ENCODE data around the gene TRRAP.

Gene TRRAP

DNA sequence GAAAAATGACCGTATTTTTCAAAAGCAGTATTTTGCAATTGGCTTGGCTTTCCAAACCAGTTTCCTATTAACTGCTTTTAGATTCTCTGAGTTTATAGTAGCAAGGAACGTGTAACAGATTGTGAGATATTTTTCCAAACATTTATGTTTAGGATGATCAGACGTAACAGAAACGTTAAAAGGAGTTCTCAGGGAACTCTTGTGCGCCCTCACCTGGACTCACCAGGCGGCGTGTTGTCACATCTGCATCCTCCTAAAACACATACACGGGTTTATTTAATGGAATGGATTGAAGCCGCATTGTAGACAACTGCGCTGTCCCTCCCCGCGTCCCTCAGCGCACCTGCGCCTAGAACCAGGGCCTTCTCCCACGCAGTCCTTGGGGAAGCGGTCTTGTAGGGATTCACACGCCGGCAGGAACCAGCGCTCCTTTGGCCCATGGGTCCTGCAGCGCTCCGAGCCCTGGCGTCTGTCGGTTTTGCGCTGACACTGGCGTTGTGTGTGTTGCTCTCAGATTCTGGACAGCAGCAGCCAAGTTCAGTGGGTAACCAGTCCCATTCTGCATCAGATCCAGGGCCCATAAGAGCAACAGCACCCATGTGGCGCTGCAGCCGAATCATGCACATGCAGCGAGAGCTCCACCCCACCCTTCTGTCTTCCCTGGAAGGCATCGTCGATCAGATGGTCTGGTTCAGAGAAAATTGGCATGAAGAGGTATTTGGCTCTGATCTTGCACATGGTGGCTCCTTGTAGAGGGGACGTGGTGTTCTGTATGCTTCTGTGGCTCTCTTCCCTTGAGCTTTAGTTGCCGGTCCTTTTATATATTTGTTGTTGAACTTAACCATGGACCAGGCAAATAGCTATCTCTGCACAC is 114.9 kb downstream of the TRRAP start:
- no peak for DNase-seq

DNA sequence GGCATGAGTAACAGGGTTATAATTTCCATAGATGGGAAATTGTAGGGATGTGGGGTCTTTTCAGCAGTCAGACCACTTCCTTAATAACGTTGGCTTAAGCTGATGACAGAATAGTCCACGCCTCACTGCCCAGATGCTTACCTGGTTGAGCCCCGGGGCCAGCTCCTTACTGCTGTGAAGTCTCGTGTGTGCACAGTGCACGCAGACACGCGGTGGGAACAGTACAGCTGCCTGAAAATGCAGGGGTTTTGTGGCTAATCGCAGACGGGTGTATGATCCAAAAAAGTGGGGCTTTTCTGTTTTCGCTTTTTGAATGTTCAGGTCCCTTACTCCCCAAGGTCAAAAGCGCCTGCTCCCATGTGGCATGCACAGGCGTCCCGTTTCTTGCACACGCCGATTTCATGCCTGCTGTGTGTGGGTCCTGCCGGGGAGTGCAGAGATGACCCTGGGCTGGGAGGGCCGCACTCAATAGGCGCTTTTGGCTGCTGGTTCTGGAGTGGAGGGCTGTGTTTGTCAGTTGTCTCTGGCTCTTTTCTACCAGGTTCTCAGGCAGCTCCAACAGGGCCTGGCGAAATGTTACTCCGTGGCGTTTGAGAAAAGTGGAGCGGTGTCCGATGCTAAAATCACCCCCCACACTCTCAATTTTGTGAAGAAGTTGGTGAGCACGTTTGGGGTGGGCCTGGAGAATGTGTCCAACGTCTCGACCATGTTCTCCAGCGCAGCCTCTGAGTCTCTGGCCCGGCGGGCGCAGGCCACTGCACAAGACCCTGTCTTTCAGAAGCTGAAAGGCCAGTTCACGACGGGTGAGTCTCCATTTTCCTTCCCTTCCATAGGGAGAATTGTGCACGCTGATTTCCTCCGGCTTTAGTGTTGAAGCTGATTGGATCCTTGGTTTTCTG is 116.0 kb downstream of the TRRAP start:
- no peak for DNase-seq

DNA sequence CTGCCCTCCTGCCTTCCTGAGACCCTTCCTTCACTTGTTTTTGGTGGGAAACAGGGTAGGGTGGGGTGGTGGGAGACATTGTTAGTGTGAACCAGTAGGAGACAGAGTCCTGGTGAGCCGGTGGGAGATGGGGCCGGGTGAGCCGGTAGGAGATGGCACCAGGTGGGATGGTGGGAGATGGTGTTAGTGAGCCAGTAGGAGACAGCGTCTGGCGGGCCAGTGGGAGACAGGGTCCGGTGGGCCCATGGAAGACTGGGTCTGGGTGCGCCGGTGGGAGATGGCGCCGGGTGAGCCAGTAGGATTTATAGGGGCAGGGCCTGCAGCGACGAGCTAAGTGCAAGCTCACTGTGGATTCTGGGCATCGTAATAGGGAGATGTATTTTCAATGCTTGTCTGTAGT is 116.8 kb downstream of the TRRAP start:
- no peak for DNase-seq

DNA sequence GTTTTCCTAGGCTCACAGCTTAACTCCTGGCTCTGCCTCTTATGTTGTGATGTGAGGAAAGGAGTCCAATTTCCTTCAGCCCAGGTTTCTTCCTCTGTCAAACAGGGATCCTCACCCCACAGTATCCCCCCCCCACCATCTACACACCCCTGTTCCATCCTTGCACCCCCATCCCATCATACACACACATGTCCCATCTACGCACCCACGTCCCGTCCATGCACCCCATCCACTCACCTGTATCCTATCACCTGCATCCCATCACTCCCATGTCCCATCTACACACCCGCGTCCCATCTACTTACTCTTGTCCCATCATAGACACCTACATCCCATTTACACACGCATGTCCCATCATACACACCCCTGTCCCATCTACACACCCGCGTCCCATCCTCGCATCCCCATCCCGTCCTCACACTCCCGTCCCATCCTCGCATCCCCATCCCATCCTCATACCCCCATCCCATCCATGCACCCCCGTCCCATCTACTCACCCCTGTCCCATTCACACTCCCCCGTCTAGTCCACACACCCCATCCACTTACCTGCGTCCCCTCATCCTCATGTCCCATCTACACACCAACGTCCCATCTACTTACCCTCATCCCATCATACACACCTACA is 117.3 kb downstream of the TRRAP start:
- no peak for DNase-seq

DNA sequence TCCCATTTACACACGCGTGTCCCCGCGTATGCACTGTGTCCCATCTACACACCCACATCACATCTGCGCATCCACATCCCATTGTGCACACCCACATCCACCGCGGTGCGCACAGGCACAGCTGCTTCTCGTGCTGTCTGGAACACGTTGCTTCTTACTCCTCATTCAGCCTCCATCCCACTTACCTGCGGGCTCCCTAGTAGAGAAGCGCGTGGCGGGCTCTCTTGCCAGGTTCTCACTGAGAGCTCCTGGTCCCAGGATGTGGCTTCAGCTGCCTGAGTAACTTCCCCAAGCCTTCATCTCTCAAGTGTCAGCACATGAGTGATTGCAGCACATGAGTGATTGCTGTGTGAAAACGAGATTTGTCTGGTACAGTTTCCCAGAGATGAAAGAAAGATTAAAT is 117.8 kb downstream of the TRRAP start:
- DNase-seq: no peak

DNA sequence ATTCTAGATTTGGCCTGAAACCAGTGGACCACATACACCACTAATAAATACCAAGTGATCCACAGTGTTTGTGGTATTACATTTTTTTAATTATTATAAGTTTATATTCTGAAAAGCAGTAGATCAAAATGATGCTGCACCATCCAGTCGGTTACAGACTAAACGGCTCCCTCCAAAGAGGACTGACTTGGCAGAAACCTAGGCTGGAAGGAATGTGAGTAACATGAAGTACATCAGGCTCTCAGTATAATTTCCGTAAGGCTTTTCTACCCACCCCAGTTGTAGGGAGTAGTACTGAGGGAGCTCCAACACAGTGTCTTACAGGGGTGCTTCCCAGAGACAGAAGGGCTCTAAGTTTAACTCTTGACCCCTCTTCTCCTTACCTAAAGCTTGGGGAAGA is 119.5 kb downstream of the TRRAP start:
- no peak for DNase-seq

DNA sequence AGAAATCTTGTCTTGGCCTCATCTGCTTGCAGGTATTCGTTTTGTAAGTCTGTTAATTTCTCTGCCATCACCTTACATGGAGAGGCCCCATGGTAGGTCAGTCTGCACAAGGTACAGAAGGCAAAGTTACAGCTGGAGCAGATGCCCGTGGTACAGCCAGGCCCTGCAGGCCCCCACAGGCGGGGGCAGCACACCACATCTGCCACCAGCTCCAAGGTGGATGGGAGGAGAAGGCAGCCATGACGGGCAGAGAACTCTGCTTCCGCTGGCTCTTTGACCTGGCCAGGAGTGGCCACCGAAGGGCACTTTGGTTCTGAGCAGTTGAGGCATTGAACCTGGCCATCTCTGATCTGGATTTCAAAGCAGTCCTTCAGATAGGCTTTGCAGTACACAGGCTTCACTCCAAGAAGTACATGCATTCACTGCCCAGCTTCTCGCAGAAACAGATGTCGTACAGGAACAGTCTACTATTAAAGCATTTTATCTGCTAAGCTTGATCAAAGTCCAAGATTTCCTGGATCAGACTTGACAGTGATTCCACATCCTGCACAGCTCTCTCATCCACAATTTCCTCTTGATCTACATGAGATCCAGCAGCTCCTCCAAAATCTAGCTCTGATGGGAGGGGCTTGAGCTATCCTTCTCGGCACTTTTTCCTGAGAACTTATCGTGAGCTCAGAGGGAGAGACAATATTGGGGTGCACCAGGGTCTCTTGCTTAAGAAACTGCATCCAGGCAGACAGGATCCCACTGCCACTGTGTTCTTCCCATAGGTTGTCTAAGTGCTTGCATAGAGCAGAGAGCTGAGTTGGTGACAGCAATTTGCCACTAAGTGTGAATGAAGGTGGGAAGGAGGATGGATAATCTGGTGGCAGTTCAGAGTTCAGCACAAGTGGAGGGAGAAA is 120.7 kb downstream of the TRRAP start:
- no peak for DNase-seq

DNA sequence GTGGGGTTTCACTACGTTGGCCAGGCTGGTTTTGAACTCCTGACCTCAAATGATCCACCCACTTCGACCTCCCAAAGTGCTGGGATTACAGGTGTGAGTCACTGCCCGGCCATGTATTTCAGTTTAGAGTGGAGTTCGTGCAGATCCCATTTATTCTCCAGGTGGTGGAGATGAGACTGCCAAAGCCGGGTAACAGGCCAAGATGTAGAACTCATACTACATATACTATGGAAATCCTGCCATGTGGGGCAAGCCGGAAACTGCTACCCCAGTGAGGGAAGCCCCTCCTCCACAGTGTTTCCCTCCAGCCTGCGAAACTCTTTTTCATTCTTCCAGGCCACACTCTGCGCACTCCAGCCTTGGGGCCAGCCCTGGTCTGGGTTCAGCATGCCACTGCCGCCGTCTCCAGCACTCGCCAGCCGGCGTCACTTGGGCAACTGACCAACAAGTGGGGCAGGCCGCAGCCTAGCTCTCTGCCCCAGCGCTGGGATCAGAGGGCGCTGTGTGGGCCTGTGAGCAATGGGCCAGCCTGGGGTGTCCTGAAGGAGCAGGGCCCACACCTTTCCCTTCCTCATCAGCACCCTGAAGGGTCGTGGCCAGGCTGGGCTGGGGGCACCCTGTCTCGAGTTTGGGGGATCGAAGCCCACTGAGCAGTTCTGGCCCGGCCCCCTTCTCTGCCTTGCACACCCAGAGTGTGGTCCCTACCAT is 122.0 kb downstream of the TRRAP start:
- no peak for DNase-seq

DNA sequence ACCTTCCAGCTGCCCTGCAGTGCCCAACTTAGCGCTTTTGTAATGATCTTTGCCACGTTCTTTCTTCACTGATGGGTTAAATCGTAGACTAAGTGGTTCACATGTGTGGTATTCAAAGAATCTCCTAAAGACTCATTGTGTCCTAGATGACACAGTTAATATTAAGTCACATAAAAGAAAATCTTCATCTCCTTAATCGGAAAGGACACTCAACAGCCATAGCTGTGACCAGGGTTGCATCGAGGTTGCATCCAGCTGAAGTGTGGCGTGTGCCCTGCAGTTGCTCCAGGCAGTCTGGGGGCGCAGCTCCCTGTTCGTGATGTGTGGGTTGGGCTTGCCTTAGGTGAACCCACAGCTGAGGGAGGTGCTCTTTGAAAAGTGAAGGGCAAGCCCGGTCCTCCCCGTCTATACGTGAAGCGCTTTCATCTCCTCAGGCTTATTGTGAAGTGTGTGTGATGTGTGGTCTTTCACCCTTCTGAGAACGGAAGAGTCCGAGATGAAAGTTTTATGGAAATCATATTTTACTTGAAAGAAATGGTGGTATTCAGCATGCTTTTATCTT is 122.7 kb downstream of the TRRAP start:
- DNase-seq: no peak

DNA sequence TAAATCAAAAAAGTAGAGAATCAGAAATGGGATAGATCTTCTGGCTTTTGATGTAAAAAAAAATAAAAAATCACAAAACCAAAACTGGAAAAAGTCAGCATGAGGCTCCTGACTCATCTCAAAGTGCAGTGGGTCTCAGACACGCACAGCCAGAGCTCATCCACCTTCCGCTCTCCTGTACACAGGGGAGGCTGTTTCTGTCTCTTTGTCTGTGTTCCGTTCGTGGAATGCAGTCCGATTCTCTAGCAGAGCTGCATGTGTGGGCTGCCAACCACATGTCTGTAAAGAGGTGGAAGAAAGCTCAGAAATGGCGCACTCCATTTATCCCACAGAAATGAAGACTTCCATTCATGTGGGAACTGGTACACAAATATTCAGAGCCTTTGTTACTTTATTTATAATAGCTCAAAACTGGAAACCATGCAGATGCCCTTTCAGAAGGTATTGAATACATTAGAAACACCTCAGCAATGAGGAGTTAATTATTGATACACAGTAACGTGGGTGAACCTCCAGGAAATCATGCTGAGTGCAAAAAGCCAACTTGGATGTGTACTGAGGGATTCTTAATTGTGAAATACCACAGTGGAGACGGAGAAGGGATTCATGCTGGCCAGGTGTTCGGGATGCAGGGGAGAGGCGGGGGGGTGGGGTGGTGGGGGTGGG is 123.3 kb downstream of the TRRAP start:
- no peak for DNase-seq

DNA sequence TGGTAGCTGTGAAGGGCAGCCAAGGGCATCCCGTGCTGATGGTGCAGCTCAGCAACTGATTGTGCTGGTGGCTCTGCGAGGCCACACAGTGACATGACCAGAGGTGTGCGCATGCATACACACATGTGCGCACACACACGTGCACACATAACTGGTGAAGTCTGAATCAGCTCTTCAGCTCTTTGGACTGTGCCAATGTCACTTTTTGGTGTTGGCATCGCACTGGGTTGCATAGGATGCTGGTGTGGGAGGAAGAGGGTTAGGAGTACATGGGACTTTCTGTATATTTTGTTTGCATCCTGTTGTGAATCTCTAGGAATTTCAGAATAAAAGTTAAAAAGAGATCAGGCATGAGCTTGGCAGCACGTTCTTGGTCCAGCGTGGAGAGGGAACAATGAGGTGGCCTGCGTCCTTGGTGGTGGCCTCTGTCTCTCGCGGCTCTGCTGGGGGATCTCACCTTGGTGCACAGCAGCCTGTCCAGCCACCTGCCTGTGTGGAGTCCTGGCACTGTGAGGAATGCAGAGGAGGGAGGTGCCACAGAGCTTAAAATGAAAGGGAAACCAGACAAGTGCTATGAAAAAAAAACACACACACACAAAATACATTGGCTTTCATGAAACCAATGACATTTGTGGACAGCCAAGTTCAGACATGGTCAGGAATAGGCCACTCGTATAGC is 124.0 kb downstream of the TRRAP start:
- DNase-seq: no peak

DNA sequence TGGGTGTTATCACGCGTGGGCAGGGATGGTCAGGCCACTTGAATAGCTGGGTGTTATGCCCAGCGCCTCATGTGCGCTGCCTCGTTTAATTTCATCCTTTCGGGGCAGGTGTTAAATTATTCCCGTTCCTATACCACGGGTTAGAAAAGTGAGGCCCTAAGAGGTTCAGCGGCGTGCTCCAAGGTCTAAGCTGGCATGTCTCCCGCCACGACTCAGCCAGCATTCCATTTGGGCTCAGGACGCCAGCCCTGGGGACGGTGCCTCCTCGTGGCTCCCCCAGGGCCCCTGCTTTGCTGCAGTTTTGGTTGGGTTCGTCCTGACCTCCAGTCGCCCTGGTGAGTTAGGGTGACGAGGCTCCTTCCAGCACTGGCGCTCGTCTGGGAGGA is 124.5 kb downstream of the TRRAP start:
- no peak for DNase-seq

DNA sequence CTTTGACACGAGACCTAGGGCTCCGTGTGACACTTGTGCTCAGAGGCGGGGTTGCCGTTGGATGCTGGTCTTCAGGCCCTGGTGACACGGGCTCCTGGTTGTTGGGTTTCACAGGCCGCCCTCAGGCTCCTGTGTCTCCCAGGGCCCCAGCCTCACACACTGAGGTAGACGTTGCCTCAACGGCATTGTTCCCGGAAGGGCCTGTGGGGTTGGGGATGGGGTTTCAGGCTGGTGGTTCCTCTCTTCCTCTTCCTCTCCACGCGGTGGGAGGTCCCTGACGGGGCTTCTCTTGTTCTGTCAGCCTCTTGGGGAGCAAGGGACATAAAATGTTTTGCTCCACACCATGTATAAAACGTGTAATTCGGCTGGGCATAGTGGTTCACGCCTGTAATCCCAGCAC is 125.1 kb downstream of the TRRAP start:
- no peak for DNase-seq

DNA sequence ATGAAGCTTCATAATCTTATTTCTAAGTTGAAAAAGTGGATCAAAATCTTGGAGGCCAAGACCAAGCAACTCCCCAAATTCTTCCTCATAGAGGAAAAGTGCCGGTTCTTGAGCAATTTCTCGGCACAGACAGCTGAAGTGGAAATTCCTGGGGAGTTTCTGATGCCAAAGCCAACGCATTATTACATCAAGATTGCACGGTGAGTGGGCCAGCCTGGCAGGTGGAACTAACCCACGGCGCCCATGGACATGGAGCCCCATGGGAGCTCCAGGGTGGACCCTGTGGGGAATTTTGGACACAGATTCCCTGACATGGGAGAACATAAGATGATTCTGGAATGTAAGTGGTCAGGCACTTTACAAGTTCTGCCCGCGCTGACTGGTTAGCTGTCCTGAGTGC is 125.9 kb downstream of the TRRAP start:
- no peak for DNase-seq

DNA sequence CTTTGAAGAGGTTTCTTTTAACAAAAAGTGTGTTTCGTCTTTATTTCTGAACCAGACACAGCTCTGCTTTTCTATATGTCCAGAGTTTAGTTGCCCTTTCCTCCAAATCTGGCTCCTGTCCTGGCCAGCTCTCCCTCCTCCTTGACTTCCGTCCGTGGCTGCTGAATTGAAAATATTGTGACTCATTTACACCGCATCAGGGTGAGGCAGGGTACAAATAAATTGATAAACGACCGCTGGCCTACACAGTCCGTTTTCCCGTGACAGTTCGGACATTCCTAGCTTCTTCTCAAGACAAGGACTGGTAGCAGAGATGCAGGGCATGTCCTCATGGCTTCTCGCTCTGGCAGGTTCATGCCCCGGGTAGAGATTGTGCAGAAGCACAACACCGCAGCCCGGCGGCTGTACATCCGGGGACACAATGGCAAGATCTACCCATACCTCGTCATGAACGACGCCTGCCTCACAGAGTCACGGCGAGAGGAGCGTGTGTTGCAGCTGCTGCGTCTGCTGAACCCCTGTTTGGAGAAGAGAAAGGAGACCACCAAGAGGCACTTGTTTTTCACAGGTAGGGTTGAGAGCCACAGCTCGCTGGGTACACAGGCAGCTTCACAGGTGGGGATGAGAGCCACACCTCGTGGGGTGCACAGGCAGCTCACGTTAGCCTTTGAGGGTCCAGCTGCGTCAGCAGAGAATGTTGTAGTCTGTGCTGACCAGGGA is 126.6 kb downstream of the TRRAP start:
- no peak for DNase-seq

DNA sequence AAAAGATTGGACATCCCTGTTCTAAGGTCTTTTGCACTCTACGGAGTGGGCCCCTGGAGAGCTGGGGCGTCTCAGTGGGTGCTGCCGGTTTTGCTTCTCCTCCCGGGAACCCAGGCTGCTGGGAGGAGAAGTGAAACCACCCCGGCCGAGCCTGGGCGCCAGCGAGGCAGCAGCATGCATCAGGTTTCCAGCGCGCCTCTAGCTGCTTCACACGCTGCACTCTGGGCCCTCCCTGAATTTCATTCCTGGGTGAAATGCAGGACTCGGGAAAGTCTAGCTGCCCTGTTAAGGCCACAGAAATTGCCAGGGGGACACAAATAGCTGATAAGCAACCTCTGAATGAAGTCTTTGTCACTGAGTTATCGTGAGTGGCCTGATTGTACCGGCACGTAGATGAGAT is 127.4 kb downstream of the TRRAP start:
- no peak for DNase-seq

DNA sequence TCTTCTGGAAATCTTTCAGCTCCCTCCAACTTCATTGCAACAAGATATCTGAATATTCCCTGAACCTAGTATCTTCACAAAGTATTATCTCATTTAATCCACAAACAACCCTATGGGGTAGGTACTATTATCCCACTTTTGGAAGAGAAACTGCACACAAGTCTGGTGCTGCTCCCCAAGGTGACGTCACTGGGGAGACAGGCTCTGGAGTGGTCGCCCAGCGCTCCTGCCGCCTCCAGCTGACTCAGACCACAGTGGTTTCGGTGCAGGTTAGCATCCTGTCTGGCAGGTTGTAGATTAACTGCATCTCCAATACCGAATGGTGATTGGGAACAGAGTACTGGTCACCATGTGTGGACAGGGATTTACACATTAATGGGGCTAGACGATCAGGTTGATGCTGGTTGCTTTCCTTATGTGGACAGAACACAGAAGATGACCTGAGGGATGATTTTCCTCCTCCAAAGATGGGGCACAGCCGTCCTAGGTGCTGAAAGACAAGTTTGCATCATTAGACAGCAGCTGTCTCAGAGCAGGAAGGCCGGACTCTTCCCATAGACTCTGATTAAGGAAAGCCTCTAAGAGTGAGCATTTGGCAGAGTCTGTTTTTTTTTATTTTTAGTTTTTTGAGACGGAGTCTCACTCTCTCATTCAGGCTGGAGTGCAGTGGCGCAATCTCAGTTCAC is 128.6 kb downstream of the TRRAP start:
- no peak for DNase-seq

DNA sequence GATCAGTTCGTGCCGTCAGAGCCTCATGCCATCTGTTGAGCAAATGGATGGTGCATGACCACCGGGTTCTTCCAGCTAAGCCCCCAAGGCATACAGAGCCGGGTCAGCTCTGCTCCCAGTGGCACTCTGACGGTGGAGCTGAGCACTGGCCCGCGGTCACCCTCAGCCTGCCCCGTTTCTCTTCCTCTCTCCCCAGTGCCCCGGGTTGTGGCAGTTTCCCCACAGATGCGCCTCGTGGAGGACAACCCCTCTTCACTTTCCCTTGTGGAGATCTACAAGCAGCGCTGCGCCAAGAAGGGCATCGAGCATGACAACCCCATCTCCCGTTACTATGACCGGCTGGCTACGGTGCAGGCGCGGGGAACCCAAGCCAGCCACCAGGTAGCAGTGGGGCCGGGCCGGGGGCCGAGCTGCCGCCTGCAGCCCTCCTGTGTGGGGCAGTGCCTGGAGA is 129.9 kb downstream of the TRRAP start:
- no peak for DNase-seq
